Measurements from ENCODE around the gene MANBA. TPM values are rescaled to one million over a fixed set of nuclear protein-coding genes. Genes with fewer than 3 reads are reported as not detected.
A peak's percentile ranks its signal among the peaks of the same experiment; 100 is the strongest.

Gene MANBA
- total RNA-seq, 4 donors from 2014 or later: 6.4 to 41.5 (median 17.8) TPM

DNA sequence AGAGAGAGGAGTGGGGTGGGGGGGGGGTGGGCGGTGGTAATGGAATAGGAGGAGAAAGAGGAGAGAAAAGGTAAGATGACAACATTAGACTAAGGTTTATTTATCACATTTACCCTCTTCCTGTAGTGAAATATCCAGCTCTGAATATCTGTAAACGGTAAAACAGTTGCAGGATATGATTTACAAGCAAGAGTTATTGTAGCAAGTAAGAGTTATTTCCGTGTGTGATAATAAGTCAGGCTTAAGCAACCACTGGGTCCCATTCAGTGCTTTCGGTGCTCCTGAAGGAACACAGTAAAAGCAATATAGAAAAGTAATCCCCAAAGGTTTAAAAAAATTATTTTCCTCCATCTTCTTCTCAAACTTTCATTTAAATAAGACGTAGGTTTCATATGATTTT is 103.6 kb downstream of the MANBA start:
- no peak overlapping the region for H3K27ac ChIP-seq
- H3K4me3 ChIP-seq: no peak overlapping the region
- no peaks in the 10 kb centered on the region for H3K27me3 ChIP-seq

DNA sequence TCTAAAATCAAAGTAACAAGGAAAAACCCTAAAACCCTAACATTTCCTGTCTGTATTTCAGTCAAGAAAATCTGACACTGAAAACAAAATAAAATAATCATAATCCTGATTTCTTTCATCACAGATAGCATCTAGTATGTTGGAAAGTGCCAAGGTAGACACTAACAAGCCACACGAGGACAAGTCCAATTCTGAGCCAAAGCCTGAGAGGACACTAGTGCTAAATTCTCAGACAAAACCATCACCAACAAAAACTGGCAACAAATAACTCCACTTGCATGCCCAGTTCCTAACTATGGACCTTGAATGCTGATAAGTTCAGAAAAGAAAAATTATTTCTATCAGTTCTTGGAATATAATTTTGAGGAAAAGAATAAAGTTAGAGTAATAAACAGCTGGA is 113.7 kb downstream of the MANBA start:
- Histone ChIP-seq H3K4me3 (no peak overlapping the region), H3K36me3 (no peaks in the 10 kb centered on the region), H3K9me3 (no peaks in the 10 kb centered on the region), H3K4me1 (no peaks in the 10 kb centered on the region), H3K27ac (no peak overlapping the region), H3K27me3 (no peaks in the 10 kb centered on the region)
- intact Hi-C loops (cut with DNase I; ENCODE audit: low total_unique reads): no loop called here
- DNase-seq: no peak
- TF ChIP-seq, protein P1, sequence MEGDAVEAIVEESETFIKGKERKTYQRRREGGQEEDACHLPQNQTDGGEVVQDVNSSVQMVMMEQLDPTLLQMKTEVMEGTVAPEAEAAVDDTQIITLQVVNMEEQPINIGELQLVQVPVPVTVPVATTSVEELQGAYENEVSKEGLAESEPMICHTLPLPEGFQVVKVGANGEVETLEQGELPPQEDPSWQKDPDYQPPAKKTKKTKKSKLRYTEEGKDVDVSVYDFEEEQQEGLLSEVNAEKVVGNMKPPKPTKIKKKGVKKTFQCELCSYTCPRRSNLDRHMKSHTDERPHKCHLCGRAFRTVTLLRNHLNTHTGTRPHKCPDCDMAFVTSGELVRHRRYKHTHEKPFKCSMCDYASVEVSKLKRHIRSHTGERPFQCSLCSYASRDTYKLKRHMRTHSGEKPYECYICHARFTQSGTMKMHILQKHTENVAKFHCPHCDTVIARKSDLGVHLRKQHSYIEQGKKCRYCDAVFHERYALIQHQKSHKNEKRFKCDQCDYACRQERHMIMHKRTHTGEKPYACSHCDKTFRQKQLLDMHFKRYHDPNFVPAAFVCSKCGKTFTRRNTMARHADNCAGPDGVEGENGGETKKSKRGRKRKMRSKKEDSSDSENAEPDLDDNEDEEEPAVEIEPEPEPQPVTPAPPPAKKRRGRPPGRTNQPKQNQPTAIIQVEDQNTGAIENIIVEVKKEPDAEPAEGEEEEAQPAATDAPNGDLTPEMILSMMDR (IDR thresholded peaks at IDR 0.05): no peak

More for the DNA sequence above, 103.6 kb downstream of the MANBA start:
- Histone ChIP-seq H3K4me1 (no peaks in the 10 kb centered on the region), H3K36me3 (no peaks in the 10 kb centered on the region), H3K9me3 (no peaks in the 10 kb centered on the region)
- DNase-seq: no peak
- intact Hi-C loops (cut with DNase I; ENCODE audit: low total_unique reads): no loop called here
- TF ChIP-seq POLR2A (IDR thresholded peaks at IDR 0.05): no peak
- TF ChIP-seq, protein P1 (IDR thresholded peaks at IDR 0.05): no peak

DNA sequence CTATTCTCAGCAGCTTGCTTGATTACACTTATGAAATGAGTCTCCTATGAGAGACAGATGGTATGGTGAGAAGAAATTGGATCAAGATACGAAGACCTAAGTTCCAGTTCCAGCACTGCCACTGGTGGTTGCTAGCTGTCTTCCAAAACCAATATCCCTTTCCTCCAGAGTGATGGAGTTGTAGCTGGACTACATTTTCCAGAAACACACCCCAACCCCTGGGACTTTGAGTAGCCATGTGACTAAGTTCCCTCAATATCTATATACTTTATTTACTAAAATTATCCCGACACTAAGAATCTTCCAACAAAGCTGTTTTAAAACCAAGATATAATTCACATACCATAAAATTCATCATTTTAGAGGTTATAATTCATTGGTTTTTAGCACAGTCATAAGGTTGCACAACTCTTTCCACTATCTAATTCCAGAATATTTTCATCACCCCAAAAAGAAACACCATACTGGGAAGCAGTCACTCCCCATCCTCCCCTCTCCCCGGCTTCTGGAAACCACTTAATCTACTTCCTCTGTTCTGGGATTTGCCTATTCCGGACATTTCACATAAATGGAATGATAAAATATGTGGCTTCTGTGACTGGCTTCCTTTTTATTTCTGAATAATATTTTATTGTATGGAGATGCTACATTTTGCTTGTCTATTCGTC is 118.0 kb downstream of the MANBA start:
- DNase-seq: no peak
- H3K9me3 ChIP-seq: no peaks in the 10 kb centered on the region
- intact Hi-C loops (cut with DNase I; ENCODE audit: low total_unique reads): no loop called here
- no peak for TF ChIP-seq POLR2A (IDR thresholded peaks at IDR 0.05)
- TF ChIP-seq, protein P1 (IDR thresholded peaks at IDR 0.05): no peak
- peak overlapping the region; percentile 17 to 40 for H3K27ac ChIP-seq
- no peaks in the 10 kb centered on the region for H3K4me1 ChIP-seq
- H3K27me3 ChIP-seq: no peaks in the 10 kb centered on the region
- H3K36me3 ChIP-seq: no peaks in the 10 kb centered on the region
- no peak overlapping the region for H3K4me3 ChIP-seq

DNA sequence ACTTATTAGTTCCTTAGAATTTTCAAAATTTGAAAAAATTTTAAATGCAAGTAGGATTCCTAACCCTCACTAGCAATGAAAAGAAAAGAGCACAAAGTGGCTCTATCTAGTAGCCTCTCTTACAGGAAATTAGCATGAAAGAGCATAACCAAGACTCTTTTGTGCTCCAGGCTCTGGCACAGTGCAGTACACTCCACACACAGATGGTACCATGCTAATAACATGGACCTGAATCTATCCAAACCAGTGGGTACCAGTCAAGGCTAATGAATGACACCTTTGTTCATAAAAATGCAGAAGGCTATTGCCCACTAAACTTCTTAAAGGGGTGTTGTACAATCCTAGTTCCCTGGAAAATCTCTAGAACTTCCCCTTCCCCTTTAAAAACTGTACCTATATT is 119.0 kb downstream of the MANBA start:
- no peaks in the 10 kb centered on the region for H3K27me3 ChIP-seq
- no peaks in the 10 kb centered on the region for H3K9me3 ChIP-seq
- H3K36me3 ChIP-seq: no peaks in the 10 kb centered on the region
- H3K4me3 ChIP-seq: no peak overlapping the region
- no peak for DNase-seq
- no peaks in the 10 kb centered on the region for H3K4me1 ChIP-seq
- intact Hi-C loops (cut with DNase I; ENCODE audit: low total_unique reads): no loop called here
- no peak overlapping the region for H3K27ac ChIP-seq
- TF ChIP-seq, protein P1 (IDR thresholded peaks at IDR 0.05): no peak
- TF ChIP-seq POLR2A (IDR thresholded peaks at IDR 0.05): no peak

DNA sequence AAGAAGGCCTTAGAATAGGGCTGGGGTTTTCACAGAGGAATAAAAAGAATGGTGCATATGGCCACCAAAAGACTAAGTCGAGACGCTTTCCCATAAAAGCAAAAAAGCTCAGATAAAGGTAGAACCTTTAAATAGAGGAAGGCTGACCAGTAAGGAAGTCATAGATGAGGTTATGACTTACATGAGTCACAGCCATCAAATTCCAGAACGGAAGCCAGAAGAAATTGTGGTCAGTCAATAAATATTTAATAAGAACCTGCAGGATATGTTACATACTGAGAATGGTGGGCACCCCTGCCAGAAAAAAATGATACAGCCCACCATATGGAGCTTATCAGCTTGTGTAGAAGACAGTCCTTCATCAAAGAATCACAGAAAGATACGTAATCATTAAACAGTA is 120.1 kb downstream of the MANBA start:
- TF ChIP-seq, protein P1 (IDR thresholded peaks at IDR 0.05): no peak
- no peak for TF ChIP-seq POLR2A (IDR thresholded peaks at IDR 0.05)
- Histone ChIP-seq H3K4me1 (no peaks in the 10 kb centered on the region), H3K27ac (no peak overlapping the region), H3K27me3 (no peaks in the 10 kb centered on the region), H3K36me3 (no peaks in the 10 kb centered on the region), H3K9me3 (no peaks in the 10 kb centered on the region), H3K4me3 (no peak overlapping the region)
- intact Hi-C loops (cut with DNase I; ENCODE audit: low total_unique reads): no loop called here
- no peak for DNase-seq

All from uterus (tissue), 4 donors.